ENCODE data around the gene RFFL.
"Not testable (repeated sequence)": the region's sequence is repeated elsewhere in the genome, so short reads cannot be mapped to it uniquely, and the experiment has no call there.

The RFFL gene

DNA sequence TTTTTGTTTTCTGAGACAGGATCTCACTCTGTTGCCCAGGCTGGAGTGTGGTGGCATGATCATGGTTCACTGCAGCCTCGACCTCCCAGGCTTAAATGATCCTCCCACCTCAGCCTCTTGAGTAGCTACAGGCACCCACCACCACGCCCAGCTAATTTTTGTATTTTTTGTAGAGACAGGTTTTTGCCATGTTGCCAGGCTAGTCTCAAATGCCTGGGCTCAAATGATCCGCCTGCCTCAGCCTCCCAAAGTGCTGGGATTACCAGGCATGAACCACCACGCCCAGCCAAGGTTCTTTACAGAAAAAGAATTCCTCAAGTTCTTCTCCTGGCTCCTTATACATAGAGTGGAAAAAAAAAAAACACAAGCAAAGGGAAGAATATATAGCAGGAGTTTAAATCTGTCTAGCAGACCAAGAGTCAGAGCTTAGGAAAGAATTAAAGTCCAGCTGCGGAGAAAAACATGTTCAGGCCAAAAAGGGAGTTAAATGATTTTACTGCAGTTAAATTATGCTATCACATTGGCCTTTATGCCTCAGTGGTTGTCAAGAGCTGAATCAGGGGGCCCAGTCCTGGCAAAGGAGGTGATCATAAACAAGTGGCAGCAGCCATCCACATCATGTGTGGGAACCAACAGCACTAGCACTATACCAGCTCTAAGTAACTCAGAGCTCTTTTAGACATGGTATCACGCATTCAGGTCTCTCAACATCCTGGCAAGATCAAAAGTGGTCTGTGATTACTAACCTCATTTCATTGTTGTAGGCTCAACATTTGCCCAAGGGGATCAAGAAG is 43.9 kb downstream of the RFFL start:
- Histone ChIP-seq H3K9ac (ENCODE audit: low read depth, low read length) (no peak overlapping the region), H3K4me1 (ENCODE audit: insufficient read depth, low read length) (no peaks in the 10 kb centered on the region), H3K36me3 (ENCODE audit: insufficient read depth, low read length) (no peaks in the 10 kb centered on the region; the same call in 1 of the 2 replicates), H3K9me3 (ENCODE audit: control insufficient read depth, insufficient read depth, low read length) (no peaks in the 10 kb centered on the region)

DNA sequence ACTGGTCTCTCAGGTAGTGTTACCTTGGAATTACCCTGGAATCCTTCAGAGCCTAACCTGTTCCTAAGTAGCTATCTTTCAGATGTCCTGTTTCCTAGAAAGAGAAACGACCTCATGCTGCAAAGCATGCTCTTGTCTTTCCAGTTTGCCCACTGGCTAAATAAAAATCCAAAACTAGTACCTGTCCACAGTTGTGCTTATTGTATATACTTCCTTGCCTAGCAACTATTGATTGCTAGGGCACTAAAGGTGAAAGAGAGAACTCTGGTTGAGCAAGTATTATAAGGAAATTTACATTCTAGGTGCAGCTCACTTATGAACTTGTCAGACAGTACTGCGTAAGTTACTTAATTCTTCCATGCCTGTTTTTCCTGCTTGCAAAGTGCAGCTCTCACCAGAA is 44.7 kb downstream of the RFFL start:
- Histone ChIP-seq H3K36me3 (ENCODE audit: insufficient read depth, low read length) (no peaks in the 10 kb centered on the region; the same call in 1 of the 2 replicates), H3K4me1 (ENCODE audit: insufficient read depth, low read length) (no peaks in the 10 kb centered on the region), H3K9ac (ENCODE audit: low read depth, low read length) (no peak overlapping the region), H3K9me3 (ENCODE audit: control insufficient read depth, insufficient read depth, low read length) (no peaks in the 10 kb centered on the region)

DNA sequence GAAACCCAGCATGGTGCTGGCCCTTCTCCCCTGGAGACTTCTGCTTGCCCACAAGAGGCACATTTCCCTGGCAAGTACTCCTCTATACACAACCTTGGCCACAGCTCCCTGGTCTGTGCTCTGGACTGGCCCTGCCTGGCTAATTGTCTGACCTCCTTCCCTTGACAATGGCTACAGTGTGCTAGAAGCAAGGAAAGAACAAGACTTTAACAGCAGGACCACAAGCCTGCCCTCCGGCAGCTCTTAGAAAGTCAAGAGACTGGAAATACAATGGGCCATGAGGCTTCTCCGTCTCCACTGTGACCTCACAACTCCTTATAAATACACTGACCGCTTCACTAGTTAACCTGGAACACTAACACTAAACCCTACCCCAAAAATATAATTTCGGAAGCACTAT is 46.5 kb downstream of the RFFL start:
- no peaks in the 10 kb centered on the region for H3K9me3 ChIP-seq (ENCODE audit: control insufficient read depth, insufficient read depth, low read length)
- H3K36me3 ChIP-seq (ENCODE audit: insufficient read depth, low read length): no peaks in the 10 kb centered on the region; the same call in 1 of the 2 replicates
- no peak overlapping the region for H3K9ac ChIP-seq (ENCODE audit: low read depth, low read length)
- H3K4me1 ChIP-seq (ENCODE audit: insufficient read depth, low read length): no peaks in the 10 kb centered on the region

DNA sequence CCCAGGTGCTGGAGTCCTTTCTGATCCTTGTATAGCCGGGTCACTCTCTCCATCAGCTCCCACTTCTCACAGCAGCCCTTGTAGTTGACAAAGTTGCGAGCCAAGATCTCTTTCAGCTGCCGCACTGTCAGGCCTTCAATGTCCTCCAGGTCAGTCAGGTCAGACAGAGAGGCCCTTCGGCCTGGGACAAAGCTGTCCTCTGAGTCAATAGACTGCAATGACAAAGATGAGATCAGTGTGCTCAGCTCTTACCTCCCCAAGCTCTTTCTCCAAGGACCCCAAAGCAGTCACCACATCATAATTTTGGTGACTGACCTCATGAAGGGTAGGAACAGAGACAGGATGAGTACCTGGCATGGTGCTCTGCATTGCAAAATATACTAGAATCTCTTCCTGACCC is 47.1 kb downstream of the RFFL start:
- no peaks in the 10 kb centered on the region; the same call in 1 of the 2 replicates for H3K36me3 ChIP-seq (ENCODE audit: insufficient read depth, low read length)
- H3K9ac ChIP-seq (ENCODE audit: low read depth, low read length): no peak overlapping the region
- no peaks in the 10 kb centered on the region for H3K9me3 ChIP-seq (ENCODE audit: control insufficient read depth, insufficient read depth, low read length)
- H3K4me1 ChIP-seq (ENCODE audit: insufficient read depth, low read length): no peaks in the 10 kb centered on the region

DNA sequence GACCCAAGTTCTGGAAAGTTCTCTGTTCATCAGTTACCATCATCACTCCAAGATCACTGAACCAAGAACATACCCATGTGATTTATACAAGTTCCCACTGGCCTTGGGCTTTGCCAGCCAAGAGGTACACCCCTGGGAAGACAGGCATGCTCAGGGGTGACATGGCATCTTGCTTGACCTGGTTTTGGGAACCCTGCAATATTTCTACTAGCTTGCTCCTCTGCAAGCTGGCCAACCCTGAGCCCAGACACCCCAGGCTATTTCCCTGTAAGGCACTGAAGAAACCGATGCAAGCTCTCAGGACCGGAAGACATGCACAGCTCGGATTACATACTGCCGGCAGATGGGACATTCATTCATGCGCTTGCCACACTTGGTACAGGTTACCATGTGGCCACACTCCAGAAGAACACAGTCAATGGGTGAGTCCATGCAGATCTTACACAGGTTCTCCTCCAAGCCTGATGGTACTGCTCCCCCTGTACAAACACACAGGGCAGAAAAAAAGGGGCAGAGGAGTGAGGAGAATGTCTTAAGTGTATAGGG is 51.8 kb downstream of the RFFL start:
- peaks cover 2% of the 10 kb centered on the region; the same call in 1 of the 2 replicates for H3K36me3 ChIP-seq (ENCODE audit: insufficient read depth, low read length)
- no peaks in the 10 kb centered on the region for H3K4me1 ChIP-seq (ENCODE audit: insufficient read depth, low read length)
- H3K9me3 ChIP-seq (ENCODE audit: control insufficient read depth, insufficient read depth, low read length): no peaks in the 10 kb centered on the region
- H3K9ac ChIP-seq (ENCODE audit: low read depth, low read length): no peak overlapping the region

DNA sequence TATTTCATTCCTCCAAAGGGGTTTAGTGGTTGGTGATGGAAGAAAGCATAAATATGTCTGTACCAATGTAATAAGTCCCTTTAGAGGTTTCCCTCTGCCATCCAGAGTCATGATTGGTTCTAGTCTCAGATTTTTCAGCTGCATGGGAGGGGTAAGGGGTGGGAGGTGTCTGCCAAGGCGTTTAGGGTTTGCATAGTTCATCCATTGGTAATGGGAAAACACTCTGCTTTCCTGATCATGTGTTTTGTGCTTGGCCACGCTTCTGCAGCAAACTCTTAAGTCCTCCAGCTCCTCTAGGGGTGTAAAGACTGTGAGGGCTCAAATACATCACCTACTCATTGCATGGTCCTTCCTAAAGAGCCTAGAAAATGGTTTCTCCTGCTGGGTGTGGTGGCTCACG is 53.4 kb downstream of the RFFL start:
- Histone ChIP-seq H3K9ac (ENCODE audit: low read depth, low read length) (no peak overlapping the region), H3K4me1 (ENCODE audit: insufficient read depth, low read length) (no peaks in the 10 kb centered on the region), H3K36me3 (ENCODE audit: insufficient read depth, low read length) (peaks cover 8% of the 10 kb centered on the region; the same call in 1 of the 2 replicates), H3K9me3 (ENCODE audit: control insufficient read depth, insufficient read depth, low read length) (no peaks in the 10 kb centered on the region)

DNA sequence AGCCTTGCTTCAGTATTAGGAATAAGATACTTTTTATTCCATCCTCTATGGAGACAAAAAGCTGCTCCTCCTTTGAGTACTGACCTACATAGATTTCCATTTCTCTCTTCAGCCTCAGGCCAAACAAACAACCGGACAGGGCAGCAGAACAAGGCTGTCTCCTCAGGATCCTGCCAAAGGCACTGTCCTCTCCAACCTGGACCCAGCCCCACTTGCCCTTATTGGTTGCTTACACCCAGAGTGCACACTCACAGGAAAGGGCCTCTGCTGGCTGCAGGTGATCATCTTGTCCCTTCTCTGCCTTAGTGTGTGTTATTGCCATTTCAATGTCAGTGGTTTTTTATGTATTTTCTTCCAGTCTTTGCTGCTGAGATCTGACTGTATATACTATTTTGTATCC is 56.5 kb downstream of the RFFL start:
- Histone ChIP-seq H3K36me3 (ENCODE audit: insufficient read depth, low read length) (peaks cover 15% of the 10 kb centered on the region; the same call in 1 of the 2 replicates), H3K9ac (ENCODE audit: low read depth, low read length) (no peak overlapping the region), H3K4me1 (ENCODE audit: insufficient read depth, low read length) (no peaks in the 10 kb centered on the region), H3K9me3 (ENCODE audit: control insufficient read depth, insufficient read depth, low read length) (no peaks in the 10 kb centered on the region)

DNA sequence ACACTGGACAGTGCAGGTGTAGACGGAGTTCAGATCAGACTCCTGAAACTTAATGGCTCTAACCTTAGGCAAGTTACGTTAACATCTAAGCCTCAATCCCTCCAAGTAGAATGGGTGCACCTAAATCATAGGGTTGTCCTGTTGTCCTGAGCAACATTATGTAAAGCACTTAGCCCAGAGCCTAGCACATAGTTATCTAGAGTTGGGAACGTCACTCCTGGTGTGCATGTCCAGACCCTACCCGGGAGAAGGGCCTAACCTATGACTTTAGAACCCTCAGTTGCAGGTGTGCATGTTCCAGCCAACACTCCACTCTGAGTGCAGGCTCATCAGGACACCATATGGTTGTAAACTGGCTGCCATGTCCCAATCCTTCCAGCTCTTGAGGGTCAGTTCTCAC is 57.2 kb downstream of the RFFL start:
- no peak overlapping the region for H3K9ac ChIP-seq (ENCODE audit: low read depth, low read length)
- peaks cover 17% of the 10 kb centered on the region; the same call in 1 of the 2 replicates for H3K36me3 ChIP-seq (ENCODE audit: insufficient read depth, low read length)
- H3K4me1 ChIP-seq (ENCODE audit: insufficient read depth, low read length): no peaks in the 10 kb centered on the region
- no peaks in the 10 kb centered on the region for H3K9me3 ChIP-seq (ENCODE audit: control insufficient read depth, insufficient read depth, low read length)

DNA sequence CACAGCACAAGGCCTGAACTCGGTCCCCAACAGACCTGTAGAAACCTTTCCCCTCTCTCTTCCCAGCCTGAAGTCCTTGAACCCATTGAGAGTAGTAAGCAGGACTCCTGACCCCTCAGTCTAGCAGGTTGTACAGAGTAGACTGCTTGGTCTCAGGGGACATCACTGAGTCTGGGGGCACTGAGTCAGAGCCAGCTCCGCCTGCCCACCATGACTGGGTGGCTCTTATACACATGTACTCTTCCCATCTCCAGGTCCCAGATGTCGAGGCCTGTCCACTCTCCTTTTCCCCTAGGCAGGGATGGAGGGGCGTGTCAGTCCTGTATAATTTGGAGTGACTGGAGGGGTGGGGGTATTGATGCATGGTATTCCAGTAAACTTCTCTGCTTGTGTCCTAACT is 59.7 kb downstream of the RFFL start:
- H3K9me3 ChIP-seq (ENCODE audit: control insufficient read depth, insufficient read depth, low read length): no peaks in the 10 kb centered on the region
- H3K4me1 ChIP-seq (ENCODE audit: insufficient read depth, low read length): no peaks in the 10 kb centered on the region
- no peak overlapping the region for H3K9ac ChIP-seq (ENCODE audit: low read depth, low read length)
- peaks cover 34% of the 10 kb centered on the region for H3K36me3 ChIP-seq (ENCODE audit: insufficient read depth, low read length)

DNA sequence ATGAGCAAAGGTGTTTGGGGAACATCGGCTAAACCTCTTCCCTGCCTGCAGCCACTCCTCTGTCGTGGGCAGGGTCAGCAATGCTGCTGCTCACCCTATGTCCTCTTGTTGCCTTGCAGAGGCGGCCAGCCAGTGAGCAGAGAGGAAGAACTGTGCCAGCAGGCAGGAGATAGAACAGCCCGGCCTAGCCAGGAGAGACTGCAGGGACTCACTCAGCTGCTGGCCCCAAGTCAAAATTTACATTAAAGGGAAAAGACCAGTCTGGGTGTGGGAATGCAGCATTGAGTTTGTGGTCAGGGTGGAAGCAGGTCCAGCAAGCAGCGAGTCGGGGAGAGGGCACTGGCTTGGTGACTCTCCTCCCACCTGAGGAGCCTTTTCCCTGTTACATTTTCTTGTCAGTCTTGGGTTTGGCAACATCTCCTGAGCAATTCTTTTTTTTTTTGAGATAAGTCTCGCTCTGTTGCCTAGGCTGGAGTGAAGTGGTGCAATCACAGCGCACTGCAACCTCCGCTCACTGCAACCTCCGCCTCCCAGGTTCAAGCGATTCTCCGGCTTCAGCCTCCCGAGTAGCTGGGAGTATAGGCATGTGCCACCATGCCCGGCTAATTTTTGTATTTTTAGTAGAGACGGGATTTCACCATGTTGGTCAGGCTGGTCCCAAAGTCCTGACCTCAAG is 60.5 kb downstream of the RFFL start:
- no peaks in the 10 kb centered on the region for H3K9me3 ChIP-seq (ENCODE audit: control insufficient read depth, insufficient read depth, low read length)
- peaks cover 38% of the 10 kb centered on the region for H3K36me3 ChIP-seq (ENCODE audit: insufficient read depth, low read length)
- no peaks in the 10 kb centered on the region for H3K4me1 ChIP-seq (ENCODE audit: insufficient read depth, low read length)
- no peak overlapping the region for H3K9ac ChIP-seq (ENCODE audit: low read depth, low read length)

DNA sequence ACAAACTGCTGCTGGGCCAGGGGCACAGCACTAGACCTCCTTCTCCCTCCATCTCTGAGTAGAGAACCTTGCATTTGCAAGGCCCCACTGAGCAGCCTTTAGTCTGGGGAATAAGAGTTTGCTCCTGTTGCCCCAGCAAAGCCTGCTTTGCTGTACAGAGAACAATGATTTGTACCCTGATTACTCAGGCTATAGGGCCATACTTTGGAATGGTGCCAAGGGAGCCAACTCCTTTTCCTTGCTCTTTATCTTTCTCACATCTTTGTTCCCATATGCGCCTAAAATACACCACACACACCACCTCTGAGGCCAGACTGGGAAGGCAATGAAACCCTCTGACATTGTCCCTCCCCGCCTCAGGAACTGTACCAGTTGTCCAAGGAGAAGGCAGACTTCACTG is 62.0 kb downstream of the RFFL start:
- no peak overlapping the region for H3K9ac ChIP-seq (ENCODE audit: low read depth, low read length)
- no peaks in the 10 kb centered on the region for H3K4me1 ChIP-seq (ENCODE audit: insufficient read depth, low read length)
- H3K9me3 ChIP-seq (ENCODE audit: control insufficient read depth, insufficient read depth, low read length): no peaks in the 10 kb centered on the region
- peaks cover 44% of the 10 kb centered on the region for H3K36me3 ChIP-seq (ENCODE audit: insufficient read depth, low read length)

DNA sequence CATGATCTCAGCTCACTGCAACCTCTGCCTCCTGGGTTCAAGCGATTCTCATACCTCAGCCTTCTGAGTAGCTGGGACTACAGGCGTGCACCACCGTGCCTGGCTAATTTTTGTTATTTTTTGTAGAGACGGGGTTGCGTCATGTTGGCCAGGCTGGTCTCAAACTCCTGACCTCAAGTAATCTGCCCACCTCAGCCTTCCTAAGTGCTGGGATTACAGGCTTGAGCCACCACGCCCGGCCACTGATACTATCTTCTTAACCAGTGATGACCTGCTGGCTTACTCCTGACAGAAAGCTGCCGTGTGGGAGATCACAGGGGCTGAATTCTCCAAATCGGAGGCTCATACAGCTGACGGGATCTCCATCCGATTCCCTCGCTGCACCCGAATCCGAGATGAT is 62.5 kb downstream of the RFFL start:
- not testable (repeated sequence) for H3K9me3 ChIP-seq (ENCODE audit: control insufficient read depth, insufficient read depth, low read length); H3K4me1 ChIP-seq (ENCODE audit: insufficient read depth, low read length); H3K9ac ChIP-seq (ENCODE audit: low read depth, low read length)
- H3K36me3 ChIP-seq (ENCODE audit: insufficient read depth, low read length): peaks cover 43% of the 10 kb centered on the region

DNA sequence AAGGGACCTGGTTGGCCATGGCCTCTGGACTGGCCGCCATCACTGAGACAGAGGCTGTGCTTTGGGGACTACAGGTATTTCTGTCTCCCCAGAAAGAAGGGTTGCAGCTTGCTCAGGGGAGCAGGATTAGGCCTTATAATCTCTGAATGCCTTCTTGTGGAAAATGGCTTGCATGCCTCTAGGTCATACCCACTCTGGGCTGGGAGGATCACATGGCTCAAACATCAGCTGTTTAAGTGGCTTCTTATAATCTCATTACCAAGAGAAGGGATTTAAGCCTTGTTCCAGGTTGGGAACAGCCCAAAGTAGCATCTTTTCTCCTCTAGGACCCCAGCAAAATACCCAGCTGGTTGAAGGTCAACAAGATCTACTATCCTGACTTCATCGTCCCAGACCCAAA is 64.1 kb downstream of the RFFL start:
- no peak overlapping the region for H3K9ac ChIP-seq (ENCODE audit: low read depth, low read length)
- no peaks in the 10 kb centered on the region for H3K4me1 ChIP-seq (ENCODE audit: insufficient read depth, low read length)
- H3K36me3 ChIP-seq (ENCODE audit: insufficient read depth, low read length): peaks cover 56% of the 10 kb centered on the region
- H3K9me3 ChIP-seq (ENCODE audit: control insufficient read depth, insufficient read depth, low read length): no peaks in the 10 kb centered on the region

DNA sequence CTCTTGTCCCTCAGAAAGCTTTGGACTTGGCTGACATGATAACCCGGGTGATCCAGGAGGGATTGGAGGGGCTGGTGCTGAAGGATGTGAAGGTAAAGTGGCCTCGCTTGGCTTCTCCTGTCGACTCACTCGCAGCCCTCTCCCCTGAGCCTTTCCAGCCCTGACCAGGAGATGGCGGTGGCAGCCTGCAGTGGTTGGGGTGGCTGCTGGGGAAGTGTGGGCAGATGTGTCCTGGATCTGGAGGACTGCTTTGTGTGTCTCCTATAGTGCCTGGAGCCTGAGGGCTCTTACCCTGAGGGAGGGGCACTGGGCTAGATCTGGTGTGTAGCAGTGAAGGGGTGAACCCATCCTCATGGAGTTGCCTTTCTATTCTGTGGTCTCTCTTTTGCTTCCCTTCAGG is 65.3 kb downstream of the RFFL start:
- Histone ChIP-seq H3K9me3 (ENCODE audit: control insufficient read depth, insufficient read depth, low read length) (no peaks in the 10 kb centered on the region), H3K36me3 (ENCODE audit: insufficient read depth, low read length) (peaks cover 69% of the 10 kb centered on the region), H3K4me1 (ENCODE audit: insufficient read depth, low read length) (no peaks in the 10 kb centered on the region), H3K9ac (ENCODE audit: low read depth, low read length) (no peak overlapping the region)

DNA sequence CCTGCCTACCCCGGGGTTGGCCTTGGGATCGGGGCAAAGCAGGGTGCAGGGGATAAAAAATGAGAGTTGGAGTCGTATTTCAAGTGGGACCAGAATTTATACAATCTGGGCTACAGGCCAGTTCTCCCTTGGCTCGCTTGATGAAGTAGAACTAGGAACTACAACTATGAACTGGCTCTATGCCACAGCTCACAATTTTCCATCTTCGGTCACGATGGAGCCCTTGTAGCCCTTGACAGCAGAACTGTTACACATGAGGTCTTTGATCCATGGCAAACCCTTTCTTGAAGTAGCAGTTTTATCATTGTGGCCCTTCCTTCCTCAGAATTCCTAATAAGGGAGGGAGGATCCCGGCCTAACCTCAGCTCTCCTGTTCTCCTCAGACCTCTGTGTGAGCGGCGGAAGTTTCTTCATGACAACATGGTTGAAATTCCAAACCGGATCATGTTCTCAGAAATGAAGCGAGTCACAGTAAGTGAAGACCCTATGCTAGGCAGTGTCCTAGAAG is 66.1 kb downstream of the RFFL start:
- peaks cover 72% of the 10 kb centered on the region for H3K36me3 ChIP-seq (ENCODE audit: insufficient read depth, low read length)
- H3K9ac ChIP-seq (ENCODE audit: low read depth, low read length): no peak overlapping the region
- no peaks in the 10 kb centered on the region for H3K4me1 ChIP-seq (ENCODE audit: insufficient read depth, low read length)

More for the DNA sequence above, 66.1 kb downstream of the RFFL start:
- H3K9me3 ChIP-seq (ENCODE audit: control insufficient read depth, insufficient read depth, low read length): no peaks in the 10 kb centered on the region

Data from ES-I3 (cell line).